Muscle of arm (tissue), 12 donors: ENCODE data around the gene TOX2. TPM values are rescaled to one million over a fixed set of nuclear protein-coding genes. Genes with fewer than 3 reads are reported as not detected.

Source experiments
- DNase-seq: peaks from one replicate; pipeline ENCODE4 v3.0.0-alpha.2; 2013
- polyA plus RNA-seq, 12 donors: library from polyadenylated mRNA; unstranded; fragments of 120-200 nt; gene quantifications; one replicate each; pipeline ENCODE4 v1.2.1, GENCODE V29; 2013; ENCODE audit not compliant: insufficient read length in 12 of 12

Gene TOX2
- polyA plus RNA-seq, 12 donors = 1.7 to 9.8 (median 3.3) TPM; not detected in 1

DNA sequence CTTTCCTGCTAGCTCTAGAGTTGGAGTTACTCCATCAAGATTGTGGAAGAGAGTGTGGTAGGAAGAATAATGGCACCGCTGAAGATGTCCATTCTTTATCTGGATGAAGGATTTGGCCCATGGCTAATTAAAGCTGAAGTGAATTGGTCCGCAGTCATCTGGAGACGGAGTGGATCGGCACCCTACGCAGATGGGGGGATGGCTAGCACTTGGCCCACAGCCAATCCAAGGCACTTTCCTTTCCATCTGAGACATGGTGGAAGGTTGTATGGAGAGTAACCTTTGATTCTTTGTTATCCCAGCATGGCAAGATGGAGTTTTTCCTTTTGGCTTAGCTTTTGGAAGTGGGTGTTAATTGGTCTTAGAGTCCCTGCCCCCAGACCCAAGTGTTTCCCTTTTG lies 184.0 kb downstream of the TOX2 start:
- DNase-seq = no peak

DNA sequence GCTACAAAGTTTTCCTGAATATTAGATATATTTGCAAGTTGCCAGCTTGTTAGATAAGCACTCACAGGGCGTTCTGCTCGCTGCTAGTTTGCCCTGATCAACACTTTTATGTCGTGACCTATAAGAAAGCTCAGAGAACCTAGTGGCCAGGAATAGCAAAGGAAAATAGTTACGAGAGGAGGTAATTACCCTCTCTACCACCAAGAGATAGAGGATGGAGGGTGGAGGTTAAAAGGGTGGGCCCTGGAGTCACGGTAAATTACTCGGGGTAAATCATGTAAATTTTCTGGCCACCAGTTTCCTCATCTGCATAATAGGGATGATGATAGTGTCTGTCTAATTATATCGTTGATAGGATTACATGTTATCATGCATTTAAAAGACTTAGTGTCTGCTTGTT lies 185.2 kb downstream of the TOX2 start:
- no peak for DNase-seq

DNA sequence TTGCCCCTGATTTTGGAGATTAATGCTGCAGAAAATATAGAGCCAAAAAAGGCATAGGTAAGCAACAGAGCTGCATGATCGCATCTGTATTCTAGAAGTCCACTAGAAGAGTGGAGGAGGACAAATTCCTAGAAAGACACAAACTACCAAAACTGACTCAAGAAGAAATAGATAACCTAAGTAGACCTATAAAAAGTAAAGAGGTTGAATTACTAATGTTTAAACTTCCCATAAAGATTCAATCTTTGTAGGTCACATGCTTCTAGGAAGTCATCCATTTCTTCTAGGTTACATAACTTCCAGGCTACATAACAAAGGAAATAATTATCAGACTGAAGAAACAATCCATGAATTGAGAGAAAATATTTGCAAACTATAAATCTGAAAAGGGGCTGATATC lies 187.9 kb downstream of the TOX2 start:
- DNase-seq = no peak

DNA sequence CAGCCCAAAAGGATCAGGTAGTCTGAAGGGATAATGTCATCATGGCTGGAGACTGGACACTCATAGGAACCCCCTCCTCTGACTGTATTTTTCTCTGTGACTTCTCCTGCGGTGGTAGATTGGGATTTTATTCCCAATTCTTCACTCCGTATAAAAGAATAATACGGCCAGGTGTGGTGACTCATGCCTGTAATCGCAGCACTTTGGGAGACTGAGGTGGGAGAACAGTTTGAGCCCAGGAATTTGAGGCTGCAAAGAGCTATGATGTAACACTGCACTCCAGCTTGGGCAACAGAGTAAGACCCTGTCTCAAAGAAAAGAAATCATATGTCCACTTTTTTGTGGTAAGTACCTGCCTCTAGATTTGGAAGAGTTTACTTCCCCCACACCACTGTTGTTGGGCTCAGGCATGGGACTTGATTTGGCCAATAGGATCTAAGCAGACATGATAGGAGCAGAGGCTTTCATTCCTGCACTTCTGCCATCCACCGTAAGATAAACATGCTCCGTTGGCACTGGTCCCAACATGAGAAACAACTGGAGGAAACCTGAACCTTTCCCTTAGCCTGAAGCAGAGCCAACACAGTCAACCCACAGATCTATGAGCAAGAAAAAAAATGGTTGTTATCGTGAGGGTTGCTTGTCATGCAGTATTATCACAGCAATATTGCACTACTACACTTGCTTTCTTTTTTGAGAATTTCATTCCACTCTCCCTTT lies 190.3 kb downstream of the TOX2 start:
- DNase-seq = no peak

DNA sequence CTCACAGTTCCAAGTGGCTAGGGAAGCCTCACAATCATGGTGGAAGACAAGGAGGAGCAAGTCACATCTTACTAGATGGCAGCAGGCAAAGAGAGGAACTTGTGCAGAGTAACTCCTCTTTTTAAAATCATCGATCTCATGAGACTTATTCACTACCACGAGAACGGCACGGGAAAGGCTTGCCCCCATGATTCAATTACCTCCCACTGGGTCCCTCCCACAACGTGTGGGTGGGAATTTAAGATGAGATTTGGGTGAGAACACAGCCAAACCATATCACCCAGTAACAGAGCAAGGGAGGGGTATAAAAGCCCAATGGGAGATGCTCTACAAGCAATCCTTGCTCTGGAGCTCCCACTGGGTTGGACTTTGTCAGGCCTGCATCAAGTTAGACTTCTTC lies 192.0 kb downstream of the TOX2 start:
- DNase-seq = no peak

DNA sequence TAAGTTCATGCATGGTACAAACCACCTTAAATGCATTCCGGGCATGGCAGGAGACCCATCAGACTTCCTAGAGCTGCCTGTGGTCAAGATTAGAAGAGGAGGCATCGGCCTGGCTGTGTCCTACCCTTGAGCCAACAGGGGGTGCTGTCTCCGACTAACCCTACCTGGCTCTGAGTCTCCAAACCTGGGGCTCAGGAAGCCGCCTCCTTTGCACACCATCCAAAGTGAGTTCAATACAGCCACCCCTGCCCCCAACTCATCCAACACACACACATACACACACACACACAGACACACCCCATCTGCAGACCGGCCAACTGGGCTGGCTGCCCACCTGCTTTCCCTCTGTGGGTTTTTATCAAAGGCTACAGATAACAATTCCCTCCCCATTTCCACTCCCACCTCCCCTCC lies 195.3 kb downstream of the TOX2 start:
- no peak for DNase-seq

DNA sequence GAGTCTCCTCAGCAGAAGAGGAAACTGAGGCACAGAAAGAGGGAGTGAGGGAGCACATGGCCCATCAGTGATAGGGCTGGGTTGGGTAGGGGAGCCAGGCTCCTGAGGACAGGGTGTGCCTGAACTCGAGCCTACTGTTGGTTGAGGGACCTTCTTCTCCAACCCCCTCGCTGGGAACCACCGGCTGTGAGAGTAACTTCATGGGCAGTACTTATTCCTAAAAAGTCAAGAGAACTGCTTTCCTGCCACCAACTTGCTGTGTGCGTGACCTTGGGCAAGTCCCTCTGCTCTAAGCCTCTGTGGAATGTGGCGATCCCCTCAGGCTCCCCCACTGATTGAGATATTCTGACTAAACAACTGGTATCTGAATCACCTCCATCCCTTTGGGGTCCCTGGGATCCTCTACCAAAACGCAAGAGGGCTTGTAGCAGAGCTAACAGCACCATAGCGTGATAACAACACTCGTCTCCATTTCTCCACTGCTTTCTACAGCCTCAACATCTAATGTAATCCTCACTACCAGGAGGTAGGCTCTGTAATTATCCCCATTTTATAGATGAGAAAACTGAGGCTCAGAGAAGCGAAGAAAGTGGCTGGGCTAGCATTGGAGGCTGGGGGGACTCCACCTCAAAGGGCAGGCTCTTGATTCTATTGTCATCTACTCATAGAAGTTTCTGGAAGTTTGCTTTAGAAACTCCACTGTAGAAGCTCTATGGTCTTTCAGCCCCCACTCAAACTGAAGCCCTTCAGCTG lies 196.3 kb downstream of the TOX2 start:
- no peak for DNase-seq

DNA sequence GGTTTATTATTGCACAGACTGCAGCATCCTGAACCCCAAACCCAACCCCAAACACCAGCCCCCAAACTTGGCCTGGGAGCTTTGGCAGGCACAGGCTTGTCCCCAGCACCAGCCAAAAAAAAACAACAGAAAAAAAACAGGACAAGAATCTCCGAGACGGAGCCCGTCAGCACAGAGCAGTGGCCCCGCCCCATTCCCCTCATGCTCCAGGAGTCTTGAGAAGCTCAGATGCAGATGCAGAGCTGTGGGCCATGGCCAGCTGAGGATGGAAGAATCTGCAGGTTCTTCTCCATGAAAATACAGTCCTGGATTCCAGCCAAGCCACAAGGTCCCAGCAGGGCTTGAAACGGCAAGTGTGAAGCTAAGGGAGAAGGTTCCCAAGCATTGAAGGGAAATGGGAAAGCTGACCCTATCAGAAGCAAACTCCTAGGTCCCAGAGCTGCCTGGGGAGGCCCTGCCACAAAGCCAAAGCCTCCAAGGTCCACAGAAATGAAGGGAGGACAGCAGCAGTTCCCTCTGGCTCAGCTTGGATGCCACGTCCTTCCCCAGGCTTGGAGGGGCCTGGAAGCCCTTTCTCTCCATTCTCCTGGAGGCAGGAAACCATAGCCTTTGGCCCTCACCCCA lies 197.2 kb downstream of the TOX2 start:
- DNase-seq = no peak

DNA sequence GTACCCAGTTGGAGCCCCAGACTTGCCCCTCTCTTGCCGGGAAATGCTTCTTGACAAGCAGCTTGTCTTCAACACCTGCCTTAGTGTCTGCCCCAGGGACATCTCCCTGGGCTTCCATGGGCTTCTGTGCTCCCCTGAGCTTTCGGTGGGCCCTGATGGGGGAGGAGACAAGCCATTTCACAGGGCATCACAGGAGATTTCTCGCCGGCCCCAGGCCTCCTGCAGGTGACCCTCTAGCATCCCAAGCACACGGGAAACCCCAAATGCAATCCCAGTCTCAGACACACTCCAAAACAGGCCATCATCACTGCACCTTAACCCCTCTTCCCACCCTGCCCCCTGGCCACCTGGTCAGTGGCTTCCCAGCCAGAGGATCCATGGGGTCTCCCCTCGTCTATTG lies 197.8 kb downstream of the TOX2 start:
- DNase-seq = no peak

DNA sequence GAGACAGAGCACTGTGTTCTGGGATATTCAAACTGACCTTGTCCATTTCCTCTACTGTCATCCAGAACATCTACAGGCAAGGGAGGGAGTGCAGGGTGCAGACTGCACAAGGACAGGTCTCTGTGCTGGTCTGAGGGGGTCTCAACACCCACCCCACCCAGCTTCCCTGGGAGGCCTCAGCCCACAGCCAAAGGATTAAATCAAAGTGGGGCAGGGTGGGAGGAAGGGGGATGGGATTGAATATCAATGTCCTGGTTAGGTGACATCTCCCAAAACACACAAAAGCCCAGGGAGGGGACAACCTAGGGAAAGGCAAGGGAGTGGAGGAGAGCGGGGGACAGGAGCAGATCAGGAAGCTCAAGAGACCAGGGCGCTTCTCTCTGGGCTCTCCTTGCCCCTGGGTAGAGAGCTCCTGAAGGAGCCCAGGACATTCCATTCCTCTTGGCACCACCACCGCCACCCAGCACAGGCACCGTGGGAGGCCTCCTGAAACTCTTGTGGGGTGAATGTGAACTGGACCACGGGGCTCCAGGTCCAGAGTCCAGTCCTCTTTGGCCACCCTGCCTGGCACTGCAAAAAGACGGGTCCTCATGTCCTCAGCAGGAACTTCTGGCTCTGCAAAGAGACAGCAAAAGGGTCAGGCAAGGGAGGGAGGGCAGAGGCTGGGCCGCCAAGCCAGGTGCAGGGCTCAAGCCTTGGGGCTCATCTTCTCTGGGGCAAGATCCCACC lies 198.4 kb downstream of the TOX2 start:
- DNase-seq = no peak

DNA sequence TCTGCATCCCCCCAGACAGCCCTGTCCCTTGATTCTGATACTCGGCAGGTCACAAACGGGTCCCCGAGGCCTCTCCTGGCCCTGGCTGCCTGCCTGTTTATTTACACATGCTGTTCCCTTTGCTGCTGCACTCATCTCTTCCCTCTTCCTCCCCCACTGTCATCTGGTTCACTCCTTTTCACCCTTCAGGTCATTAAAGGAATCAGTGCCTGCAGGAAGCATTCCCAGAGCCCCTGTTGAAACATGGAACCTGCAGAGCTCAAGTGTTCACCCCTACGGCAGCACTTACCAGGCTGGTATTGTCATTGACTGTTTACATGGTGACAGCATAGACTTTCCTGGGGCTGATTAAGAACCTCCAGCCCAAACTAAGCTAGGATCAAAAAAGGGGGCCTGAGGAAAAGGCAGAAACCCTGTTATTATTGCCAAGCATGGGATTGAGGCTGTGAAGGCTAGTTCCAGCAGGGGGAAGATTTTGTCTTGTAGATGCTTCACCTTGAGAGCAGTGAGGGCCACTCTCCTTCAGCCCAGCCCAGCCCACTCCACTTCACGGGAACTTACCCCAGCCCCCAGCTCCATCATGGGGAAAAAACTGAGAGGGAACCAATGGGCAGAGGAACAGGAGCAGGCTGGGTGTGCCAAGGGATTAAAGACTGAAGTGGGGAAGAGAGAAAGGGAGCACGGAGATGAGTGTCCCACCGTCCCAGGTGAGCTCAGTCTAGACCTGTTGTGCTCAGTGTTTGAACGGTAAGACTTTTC lies 199.1 kb downstream of the TOX2 start:
- DNase-seq = no peak

DNA sequence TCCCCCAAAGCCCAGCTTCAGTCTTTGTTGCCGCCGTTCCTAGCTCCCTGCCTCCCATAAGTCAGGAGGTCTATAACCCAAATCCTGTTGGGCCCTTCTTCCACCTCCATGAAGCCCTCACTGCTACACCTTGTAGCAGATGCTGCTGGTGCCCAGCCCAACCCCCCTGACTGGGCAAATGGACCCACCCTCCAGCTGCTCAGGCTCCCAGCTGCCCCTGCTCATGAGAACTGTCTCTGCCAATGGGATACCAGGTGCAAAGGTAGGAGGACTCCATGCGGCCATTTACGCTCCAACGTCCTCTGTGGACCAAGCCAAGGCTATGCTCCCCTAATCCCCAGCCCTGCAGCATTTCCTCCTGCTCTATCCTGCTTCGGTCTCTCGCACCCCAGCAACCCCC lies 200.5 kb downstream of the TOX2 start:
- DNase-seq = no peak

DNA sequence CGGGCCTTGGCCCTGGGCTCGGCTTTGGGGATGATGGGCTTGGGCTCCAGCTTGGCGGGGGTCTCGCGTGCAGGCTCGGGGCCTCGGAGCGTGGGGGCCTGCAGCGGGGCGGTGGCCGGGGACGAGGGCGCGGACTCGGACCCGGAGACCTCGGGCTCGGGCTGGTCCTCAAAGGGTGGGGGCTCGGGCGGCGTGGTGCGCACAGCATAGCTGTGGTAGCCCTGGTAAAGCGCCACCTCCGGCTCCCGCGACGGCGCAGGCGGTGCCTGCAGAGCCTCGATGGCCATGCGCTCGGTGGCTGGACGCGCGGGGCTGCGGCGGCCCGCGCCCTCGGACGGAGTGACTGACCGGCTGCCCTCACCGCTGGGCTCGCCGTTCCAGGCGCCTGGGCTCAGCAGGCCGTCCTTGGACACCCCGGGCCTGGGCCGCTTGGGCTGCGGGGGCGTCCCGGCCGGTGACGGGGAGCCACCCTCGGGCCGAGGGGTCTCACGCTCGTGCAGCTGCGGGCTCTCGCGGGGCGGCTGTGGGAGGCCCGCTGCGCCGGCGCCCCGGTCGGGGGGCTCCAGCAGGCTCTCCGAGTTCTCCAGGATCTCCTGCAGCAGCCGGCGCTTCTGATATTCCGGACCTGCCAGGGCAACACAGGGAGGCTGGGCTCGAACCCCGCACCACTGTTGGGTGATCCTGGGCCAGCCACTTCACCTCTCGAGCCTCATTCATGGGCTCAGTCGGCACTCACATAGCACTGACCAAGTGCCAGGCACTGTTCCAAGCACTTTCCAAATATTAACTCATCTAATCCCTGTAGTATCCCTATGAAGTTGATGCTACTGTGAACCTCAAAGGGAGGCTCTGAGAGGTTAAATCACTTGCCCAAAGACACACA lies 201.4 kb downstream of the TOX2 start:
- no peak for DNase-seq

DNA sequence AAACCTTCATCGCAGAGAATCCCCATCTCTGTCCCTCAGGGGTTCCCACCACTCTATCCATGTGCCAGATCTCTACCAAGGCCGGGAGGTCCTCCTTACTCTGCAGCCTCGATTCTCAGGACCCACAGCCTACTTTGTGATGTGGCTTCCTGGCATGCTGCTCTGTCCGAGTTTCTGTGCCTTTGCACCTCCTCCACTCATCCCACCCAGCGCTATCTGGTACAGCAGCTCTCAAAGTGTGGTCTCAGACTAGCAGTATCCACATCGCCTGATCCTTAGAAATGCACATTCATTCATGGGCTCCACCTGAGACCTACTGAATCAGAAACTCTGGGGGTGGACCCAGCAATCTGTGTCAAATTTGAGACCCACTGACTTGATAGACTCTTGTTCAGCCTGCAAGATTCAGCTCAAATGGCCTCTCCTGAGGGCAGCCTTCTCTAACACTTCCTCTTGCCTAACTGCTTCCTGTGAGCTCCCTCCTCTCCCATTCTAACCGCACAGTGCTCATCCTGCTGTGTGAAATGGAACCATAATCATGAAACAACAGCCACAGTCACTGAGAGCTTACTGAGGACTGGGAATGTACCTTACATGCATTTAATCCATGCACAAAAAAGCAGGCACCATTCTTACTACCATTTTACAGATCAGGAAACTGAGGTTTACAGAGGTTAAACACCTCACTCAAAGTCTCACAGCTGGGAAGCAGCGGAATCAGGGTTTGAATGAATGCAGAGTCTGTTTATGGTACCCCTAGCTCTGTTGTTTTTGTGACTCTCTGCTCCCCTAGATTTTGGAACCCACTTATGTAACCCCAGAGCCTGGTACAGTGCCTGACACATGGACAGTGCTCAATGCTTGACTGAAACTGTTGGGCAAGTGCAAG lies 202.9 kb downstream of the TOX2 start:
- no peak for DNase-seq

DNA sequence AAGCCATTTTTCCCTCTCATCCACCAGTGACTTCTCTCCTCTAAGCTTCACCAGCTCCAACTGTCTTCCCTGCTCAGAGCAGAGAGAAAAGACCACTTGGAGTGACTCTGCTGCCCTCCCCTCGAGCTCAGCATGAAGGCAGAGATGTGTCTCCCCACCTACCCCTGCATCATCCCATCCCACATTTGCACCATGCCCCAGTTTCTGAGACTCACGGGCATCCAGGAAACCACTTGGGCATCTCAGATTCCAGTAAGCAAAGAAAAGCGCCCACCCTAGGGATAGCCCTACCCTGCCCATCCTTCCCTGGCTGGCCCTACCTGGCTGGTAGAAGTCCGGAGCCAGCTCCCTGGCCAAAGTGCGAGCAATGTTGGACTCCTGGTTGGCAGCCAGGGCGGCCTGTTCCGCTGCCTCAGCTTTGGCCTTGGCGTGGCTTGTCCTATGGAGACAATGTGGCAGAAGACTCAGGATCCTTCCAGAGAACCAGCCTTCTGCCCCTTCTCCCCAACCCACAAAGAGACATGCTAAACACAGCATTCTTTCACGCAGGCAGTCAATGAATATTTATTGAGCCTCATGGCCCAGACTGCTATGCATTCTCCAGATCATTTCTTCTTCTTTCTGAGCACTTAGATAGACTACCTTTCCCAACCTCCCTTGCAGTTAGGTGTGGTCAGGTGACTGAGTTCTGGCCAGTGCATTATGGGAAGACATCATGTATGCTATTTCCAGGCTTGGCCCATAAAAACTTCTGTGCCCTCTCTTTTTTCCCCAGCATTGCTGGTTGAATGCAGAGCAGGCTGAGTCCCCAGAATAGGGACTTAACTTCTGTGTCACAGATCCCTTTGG lies 203.8 kb downstream of the TOX2 start:
- no peak for DNase-seq
